HG02840 (cell line): ENCODE measurements around the gene TRAPPC14.
"Not testable (repeated sequence)": the region's sequence is repeated elsewhere in the genome, so short reads cannot be mapped to it uniquely, and the experiment has no call there.

ENCODE experiments used
- ATAC-seq: cut with Tn5 transposase; IDR thresholded peaks from one replicate; pipeline ENCODE4 v1.9.1; 2021; ENCODE audit warnings: mild to moderate bottlenecking, moderate library complexity, moderate number of reproducible peaks; ENCODE audit not compliant: unreplicated experiment, low FRiP score

The TRAPPC14 gene, protein sequence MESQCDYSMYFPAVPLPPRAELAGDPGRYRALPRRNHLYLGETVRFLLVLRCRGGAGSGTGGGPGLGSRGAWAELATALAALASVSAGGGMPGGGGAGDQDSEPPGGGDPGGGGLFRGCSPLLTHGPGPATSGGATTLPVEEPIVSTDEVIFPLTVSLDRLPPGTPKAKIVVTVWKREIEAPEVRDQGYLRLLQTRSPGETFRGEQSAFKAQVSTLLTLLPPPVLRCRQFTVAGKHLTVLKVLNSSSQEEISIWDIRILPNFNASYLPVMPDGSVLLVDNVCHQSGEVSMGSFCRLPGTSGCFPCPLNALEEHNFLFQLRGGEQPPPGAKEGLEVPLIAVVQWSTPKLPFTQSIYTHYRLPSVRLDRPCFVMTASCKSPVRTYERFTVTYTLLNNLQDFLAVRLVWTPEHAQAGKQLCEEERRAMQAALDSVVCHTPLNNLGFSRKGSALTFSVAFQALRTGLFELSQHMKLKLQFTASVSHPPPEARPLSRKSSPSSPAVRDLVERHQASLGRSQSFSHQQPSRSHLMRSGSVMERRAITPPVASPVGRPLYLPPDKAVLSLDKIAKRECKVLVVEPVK

GRCh38 chr7:100158229-100159098 lies at the start of gene TRAPPC14:
TSS of gene TRAPPC14 (minus strand) at chr7:100158723. CDS start at chr7:100158499, 224 bp downstream.
- peak; percentile 83 for ATAC-seq

DNA sequence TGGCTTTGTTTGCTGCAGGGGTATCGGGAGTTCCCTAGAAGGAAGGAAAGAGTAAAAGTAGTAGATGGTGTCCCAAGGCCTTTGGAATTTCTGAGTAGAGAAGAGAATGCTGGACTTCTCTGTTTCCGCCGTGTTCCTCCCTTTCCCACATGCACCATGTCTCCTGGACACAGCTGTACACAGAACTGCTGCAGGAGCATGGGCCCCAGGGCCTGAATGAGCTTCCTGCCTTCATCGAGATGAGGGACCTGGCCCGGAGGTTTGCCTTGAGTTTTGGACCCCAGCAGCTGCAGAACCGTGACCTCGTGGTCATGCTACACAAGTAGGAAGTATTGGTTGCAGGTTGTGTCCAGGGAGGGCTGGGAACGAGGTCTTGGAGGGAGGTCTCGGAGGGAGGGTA lies 45.9 kb upstream of the TRAPPC14 start:
- ATAC-seq, result no peak

DNA sequence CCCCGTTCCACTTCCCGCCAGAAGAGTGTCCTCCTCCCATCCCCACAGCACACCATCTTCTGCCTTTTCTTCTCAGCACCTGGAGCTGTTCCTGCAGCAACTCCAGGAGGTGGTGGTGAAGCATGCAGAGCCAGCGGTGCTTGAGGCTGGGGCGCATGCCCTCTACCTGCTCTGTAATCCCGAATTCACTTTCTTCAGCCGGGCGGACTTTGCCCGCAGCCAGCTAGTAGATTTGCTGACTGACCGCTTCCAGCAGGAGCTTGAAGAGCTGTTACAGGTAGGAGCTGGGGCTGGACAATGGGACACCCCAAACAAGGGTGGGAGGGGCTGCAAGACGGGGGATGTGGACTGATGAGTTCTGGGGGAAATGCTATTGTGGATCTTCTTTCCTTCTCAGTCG lies 42.2 kb upstream of the TRAPPC14 start:
- ATAC-seq, result no peak

DNA sequence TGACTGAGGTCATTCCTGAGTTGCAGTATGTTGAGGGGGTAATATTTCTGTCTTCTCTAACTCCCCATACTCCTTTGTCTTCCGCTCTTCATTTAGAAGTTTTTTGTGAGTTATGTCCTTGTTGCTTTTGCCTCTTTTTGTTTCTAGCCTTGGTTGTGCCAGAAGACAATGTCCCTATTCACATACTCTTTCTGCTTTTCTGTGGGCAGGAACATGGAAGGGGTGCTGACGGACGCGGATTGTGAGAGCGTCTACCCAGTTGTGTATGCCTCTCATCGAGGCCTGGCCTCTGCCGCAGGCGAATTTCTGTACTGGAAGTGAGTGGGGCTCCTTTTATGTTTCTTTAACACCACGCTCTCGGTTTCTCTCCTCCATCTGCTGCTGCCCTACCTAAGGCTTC lies 39.7 kb upstream of the TRAPPC14 start:
- no peak for ATAC-seq

DNA sequence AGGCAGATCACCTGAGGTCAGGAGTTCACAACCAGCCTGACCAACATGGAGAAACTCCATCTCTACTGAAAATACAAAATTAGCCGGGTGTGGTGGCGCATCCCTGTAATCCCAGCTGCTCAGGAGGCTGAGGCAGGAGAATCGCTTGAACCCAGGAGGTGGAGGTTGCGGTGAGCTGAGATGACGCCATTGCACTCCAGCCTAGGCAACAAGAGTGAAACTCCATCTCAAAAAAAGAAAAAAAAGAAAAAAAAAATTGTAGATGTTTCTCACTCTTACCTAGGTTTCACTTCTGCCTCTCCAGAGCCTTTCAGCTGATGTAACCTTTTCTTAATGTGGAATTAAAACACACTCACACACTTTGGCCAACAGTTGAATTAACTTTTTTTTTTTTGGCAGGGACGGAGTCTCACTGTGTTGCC lies 37.4 kb upstream of the TRAPPC14 start:
- ATAC-seq, result not testable (repeated sequence)

- no peak for ATAC-seq
Measured at GRCh38 chr7:100195222-100195621, 36.7 kb upstream of the TRAPPC14 start.

DNA sequence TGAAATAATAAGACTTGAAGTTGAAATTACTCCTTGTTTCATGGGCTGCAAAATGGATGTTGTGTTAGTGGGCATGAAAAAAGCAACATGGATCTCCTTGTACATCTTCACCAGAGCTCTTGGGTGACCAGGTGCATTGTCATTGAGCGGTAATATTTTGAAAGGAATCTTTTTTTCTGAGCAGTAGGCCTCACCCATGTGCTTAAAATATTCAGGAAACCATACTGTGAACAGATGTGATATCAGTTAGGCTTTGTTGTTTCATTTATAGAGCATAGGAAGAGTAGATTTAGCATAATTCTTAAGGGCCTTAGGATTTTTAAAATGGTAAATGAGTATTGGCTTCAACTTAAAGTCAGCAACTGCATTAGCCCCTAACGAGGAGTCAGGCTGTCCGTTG lies 34.4 kb upstream of the TRAPPC14 start:
- no peak for ATAC-seq

DNA sequence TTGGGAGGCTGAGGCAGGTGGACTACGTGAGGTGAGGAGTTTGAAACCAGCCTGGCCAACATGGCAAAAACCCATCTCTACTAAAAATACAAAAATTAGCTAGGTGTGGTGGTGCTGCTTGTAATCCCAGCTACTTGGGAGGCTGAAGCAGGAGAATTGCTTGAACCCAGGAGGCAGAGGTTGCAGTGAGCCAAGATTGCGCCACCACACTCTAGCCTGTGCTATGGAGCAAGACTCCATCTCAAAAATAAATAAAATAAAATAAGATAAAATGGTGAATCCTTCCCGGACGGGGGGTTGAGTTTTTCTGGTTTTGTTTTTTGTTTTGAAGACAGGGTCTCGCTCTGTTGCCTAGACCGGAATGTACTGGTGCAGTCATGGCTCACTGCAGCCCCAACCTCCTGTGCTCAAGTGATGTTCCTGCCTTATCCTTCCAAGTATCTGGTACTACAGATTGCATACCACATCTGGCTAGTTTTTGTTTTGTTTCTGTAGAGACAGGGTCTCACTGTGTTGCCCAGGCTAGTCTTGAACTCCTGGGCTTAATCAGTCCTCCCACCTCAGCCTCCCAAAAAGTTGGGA lies 33.8 kb upstream of the TRAPPC14 start:
- not testable (repeated sequence) for ATAC-seq

- no peak for ATAC-seq
Measured at GRCh38 chr7:100191775-100192174, 33.3 kb upstream of the TRAPPC14 start.

DNA sequence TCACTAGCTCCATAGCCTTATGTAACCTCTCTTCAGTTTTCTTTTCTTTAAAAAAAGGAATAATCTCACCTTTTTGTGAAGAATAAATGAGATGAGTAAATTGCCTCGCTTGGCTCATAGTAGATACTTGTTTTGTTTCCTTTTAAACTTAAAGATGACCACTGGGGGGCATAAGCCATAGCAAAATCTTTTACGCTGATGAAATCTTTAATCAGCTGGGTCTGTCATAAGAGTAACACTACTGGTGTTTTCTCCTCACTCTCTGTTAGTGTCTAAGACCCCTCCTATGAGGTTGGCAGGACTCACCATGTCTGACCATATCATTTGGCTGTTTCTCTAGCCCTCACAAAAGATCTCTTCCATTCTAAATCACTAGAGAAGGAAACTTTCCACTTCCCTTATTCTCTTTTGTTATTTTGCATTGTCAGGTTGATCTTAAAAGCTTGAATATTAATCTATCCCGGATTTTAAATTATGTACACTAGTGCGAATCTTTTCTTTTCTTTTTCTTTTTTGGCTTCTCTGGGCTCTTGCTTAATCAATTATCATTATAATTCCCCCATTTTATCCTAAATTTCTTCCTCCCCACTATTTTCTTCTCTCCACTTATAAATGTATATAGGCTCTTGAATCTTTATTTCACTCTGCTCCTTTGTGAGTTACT lies 31.7 kb upstream of the TRAPPC14 start:
- ATAC-seq, result no peak

- ATAC-seq, result no peak
Measured at GRCh38 chr7:100189061-100189460, 30.5 kb upstream of the TRAPPC14 start.

DNA sequence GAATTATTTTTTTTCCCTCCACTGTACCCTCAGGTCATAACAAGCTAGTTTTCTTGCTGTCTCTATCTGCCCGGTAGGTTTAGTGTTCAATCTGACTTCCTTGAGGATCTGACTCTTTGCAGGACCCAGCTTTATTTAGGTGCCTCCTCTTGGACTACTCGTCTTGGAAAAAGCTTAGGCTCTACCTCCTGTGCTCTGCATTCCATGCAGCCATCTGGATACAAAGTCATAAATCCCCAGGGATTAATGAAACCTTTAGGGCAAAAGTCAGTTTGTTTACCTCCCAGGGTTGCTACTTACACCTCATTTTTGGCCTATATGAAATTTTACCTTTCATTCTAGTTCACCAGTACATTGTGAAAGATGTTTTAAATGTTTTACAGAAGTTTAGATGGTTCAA lies 27.2 kb upstream of the TRAPPC14 start:
- ATAC-seq, result no peak

DNA sequence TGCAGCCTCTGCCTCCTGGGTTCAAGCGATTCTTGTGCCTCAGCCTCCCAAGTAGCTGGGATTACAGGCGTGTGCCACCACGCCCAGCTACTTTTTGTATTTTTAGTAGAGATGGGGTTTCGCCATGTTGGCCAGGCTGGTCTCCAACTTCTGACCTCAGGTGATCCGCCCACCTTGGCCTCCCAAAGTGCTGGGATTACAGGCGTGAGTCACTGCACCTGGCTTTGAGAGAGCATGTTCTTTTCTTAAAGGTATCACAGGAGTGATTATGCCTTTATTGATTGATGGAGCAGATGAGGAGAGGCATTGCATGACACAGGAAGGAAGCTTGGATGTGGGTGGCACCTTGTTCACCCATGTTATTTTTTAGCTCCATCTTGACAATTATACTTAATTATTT lies 24.6 kb upstream of the TRAPPC14 start:
- ATAC-seq, result not testable (repeated sequence)

DNA sequence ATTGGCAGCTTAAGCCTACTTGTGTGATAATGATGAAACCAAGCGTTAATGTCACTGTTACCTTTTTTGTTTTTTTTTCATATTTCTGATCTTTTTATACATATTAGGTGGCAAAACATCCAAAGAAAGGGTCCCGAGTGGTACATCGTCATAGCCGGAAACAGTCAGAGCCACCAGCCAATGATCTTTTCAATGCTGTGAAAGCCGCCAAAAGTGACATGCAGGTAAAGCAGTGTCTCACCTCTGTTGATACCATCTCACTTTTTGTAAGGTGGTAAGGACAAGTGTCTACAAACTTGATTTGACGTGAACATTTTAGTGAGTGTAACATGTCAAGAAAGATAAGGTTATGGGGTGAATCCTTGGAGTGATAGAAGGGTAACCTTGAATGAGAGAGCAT lies 24.1 kb upstream of the TRAPPC14 start:
- ATAC-seq, result not testable (repeated sequence)

DNA sequence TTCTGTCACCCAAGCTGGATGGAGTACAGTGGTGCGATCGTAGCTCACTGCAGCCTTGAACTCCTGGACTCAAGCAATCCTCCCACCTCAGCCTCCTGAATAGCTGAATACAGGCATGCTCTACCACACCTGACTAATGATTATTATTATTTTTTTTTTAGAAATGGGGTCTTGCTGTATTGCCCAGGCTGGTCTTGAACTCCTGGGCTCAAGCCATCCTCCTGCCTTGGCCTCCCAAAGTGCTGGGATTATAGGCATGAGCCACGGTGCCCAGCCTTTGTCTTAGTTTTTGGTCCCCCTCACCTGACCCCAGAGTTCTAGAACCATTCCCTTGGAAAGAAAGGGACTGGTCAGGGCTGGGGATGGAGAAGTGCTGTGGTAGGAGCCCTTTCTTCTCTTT lies 21.6 kb upstream of the TRAPPC14 start:
- ATAC-seq, result not testable (repeated sequence)

- peak; percentile 89 for ATAC-seq
Measured at GRCh38 chr7:100177045-100178001, 18.8 kb upstream of the TRAPPC14 start, which contains the start of the genes GPC2 and STAG3. TSS of gene GPC2 (minus strand) at chr7:100177381. CDS start at chr7:100177199, 182 bp downstream. TSS of gene STAG3 (plus strand) at chr7:100177918. CDS start at chr7:100180557, 2,639 bp downstream.

DNA sequence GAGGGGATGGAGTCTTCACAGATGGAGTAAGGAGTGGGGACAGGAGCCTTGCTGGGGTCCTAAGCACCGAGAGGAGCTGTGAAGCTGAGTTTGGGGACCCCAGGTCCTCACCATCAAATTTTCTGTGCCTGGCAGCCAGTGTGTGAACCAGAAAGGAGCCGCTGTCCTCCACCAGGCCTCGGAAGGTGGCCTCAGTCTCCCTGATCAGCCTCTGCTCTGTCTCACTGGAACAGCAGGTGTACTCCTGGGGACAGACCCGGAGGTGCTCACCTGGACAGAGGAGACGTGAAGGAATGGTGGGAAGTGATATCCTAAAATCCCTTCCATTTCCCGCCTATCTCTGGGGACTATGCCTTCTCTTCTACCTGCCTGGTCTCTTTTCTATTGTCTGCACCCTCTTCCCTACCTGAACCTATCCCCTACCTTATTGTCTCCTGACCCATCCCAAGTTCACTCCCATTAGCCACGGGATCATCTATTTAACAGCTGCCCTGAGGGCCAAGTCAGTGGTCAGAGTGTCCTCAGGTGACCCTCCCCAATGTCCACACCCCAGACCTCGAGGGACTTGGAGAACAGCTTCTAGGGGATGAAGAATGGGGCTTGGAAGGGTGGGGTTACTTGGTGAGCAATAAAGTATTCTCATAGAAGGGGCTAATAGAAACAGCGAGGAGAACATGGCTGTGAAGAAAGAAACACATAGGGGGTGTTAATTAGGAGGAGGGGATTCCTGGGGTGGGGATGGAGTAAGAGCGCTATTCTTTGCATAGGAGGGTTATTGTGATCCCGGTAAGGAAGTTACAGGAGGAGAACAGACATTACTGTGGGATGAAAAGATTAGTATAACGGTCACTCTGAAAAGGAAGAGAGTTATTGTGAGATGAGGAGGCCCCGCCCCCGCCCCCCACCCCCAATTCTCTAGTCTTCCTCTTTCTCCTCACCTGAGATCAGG lies 17.8 kb upstream of the TRAPPC14 start:
- no peak for ATAC-seq
